ENCODE results near the gene RNF207. TPM values are rescaled to one million over a fixed set of nuclear protein-coding genes. Genes with fewer than 3 reads are reported as not detected.

RNF207 gene
- 3.7 and 8.2 TPM in 2 replicates for total RNA-seq

GRCh38 chr1:6205849-6206519 is at the start of gene RNF207:
RNF207 (plus strand) TSS chr1:6206119; CDS start chr1:6206536, 417 bp downstream.

GRCh38 chr1:6180268-6180706 is 25.6 kb upstream of the RNF207 start, which contains the start of gene CHD5:
CHD5 (minus strand) TSS chr1:6180321; CDS start chr1:6180023, 298 bp downstream.

GRCh38 chr1:6199298-6200187 is 6.4 kb upstream of the RNF207 start, which contains the start of gene RPL22:
RPL22 (minus strand) TSS chr1:6199595; CDS start chr1:6199573, 22 bp downstream.

GRCh38 chr1:6243993-6244392 is 38.1 kb downstream of the RNF207 start, which contains the start of gene HES3:
HES3 (plus strand) TSS chr1:6244179; CDS start chr1:6244366, 187 bp downstream.

GRCh38 chr1:6260961-6261614 is 55.2 kb downstream of the RNF207 start, which contains the start of gene GPR153:
GPR153 (minus strand) TSS chr1:6261098; CDS start chr1:6254905, 6,193 bp downstream.

Other genes starting within 250 kb of the RNF207 start
- gene NPHP4, start 213.7 kb upstream of the RNF207 start, total RNA-seq: 7.1 TPM in 2 replicates
- gene KCNAB2, start 160.2 kb upstream of the RNF207 start, total RNA-seq: 4.6 and 8.3 TPM in 2 replicates
- gene CHD5, start 25.8 kb upstream of the RNF207 start, total RNA-seq: under 0.01 TPM in 2 replicates
- gene RPL22, start 6.5 kb upstream of the RNF207 start, total RNA-seq: 223 and 309 TPM in 2 replicates
- gene ICMT, start 29.8 kb downstream of the RNF207 start, total RNA-seq: 42.7 and 57.8 TPM in 2 replicates
- gene HES3, start 38.1 kb downstream of the RNF207 start, total RNA-seq: not detected in 2 replicates
- gene GPR153, start 55.0 kb downstream of the RNF207 start, total RNA-seq: 24.6 and 27.2 TPM in 2 replicates
- gene ACOT7, start 187.6 kb downstream of the RNF207 start, total RNA-seq: 19.2 and 33.7 TPM in 2 replicates
- 0.12 TPM in 1 of 2 replicates, not detected in the other for gene HES2, start 213.8 kb downstream of the RNF207 start, total RNA-seq
- gene ESPN, start 218.7 kb downstream of the RNF207 start, total RNA-seq: under 0.01 TPM in 1 of 2 replicates, not detected in the other